Caco-2 (cell line): ENCODE measurements around the gene TNFSF11. TPM values are rescaled to one million over a fixed set of nuclear protein-coding genes. Genes with fewer than 3 reads are reported as not detected.

ENCODE experiments used
- BruUV-seq: library from RNA; stranded (reverse); fragments of 400-500 nt; replicated peaks from 2 replicates; lab custom pipeline; 2021; lab: Mats Ljungman, UMichigan
- CTCF ChIA-PET: fragments of 300-600 bp; sonication (Branson Sonifier 250); formaldehyde crosslinking; loops from one replicate; lab custom pipeline; 2022; ENCODE audit warnings: antibody characterized with exemption; lab: Charles Lee
- POLR2A ChIA-PET: fragments of 300-600 bp; sonication (Branson Sonifier 250); formaldehyde crosslinking; loops from one replicate; lab custom pipeline; 2022; ENCODE audit warnings: antibody characterized with exemption; lab: Charles Lee
- DNase-seq, 2 experiments: peaks; one replicate each; pipeline versions ENCODE4 v3.0.0 to v3.0.0-alpha.2; 2020 to 2022
- H3K27me3 ChIP-seq: replicated peaks from 2 replicates; pipeline ENCODE4 v1.6.0; 2011; ENCODE audit warnings: low read length; ENCODE audit not compliant: control insufficient read depth, insufficient read depth
- H3K36me3 ChIP-seq: 2 replicates; pipeline ENCODE4 v1.5.1; 2011; ENCODE audit warnings: low read length; ENCODE audit not compliant: control insufficient read depth, insufficient read depth
- H3K4me1 ChIP-seq: fragments of 250-450 bp; sonication (Bioruptor Pico); 2 replicates; pipeline ENCODE4 v1.5.1; 2020; ENCODE audit warnings: mild to moderate bottlenecking
- H3K4me3 ChIP-seq: 2 replicates; pipeline ENCODE4 v1.5.1; 2011; ENCODE audit warnings: low read depth, mild to moderate bottlenecking, control low read depth, low read length
- H3K9me3 ChIP-seq: fragments of 250-450 bp; sonication (Bioruptor Pico); 2 replicates; pipeline ENCODE4 v1.5.1; 2020; ENCODE audit warnings: mild to moderate bottlenecking, moderate library complexity
- H3K27ac Mint-ChIP-seq: one replicate; pipeline ENCODE4 v1.8.0; 2022; ENCODE audit warnings: mixed read lengths; ENCODE audit not compliant: unreplicated experiment
- H3K27me3 Mint-ChIP-seq: one replicate; pipeline ENCODE4 v1.8.0; 2022; ENCODE audit warnings: mixed read lengths; ENCODE audit not compliant: insufficient read depth, unreplicated experiment
- H3K36me3 Mint-ChIP-seq: one replicate; pipeline ENCODE4 v1.8.0; 2022; ENCODE audit warnings: mild to moderate bottlenecking, mixed read lengths; ENCODE audit not compliant: insufficient read depth, unreplicated experiment
- H3K4me1 Mint-ChIP-seq: one replicate; pipeline ENCODE4 v1.8.0; 2022; ENCODE audit warnings: low read depth, mixed read lengths; ENCODE audit not compliant: unreplicated experiment
- H3K4me3 Mint-ChIP-seq: one replicate; pipeline ENCODE4 v1.8.0; 2022; ENCODE audit warnings: mild to moderate bottlenecking, moderate library complexity, mixed read lengths; ENCODE audit not compliant: unreplicated experiment
- H3K9me3 Mint-ChIP-seq: one replicate; pipeline ENCODE4 v1.8.0; 2022; ENCODE audit warnings: mixed read lengths; ENCODE audit not compliant: unreplicated experiment
- CTCF ChIP-seq, 2 experiments: fragments of 200-600 bp in 1 of 2; IDR thresholded peaks; 1 replicate in 1 of 2; 2 replicates in 1 of 2; pipeline versions ENCODE4 v1.5.1 to v1.8.0; 2011 to 2022; ENCODE audit warnings: antibody characterized with exemption in 1 of 2, control low read depth in 1 of 2, inconsistent platforms in 1 of 2, low read depth in 1 of 2, low read length in 1 of 2, mild to moderate bottlenecking in 1 of 2, moderate library complexity in 1 of 2; ENCODE audit not compliant: insufficient read depth in 1 of 2, severe bottlenecking in 1 of 2, unreplicated experiment in 1 of 2
- intact Hi-C: fragments of 100-400 bp; cut with micrococcal nuclease; formaldehyde crosslinking; loops from one replicate; pipeline ENCODE4 v1.10.0; 2022; ENCODE audit not compliant: unreplicated experiment
- total RNA-seq: library from RNA; stranded (reverse); gene quantifications from 2 replicates; pipeline ENCODE4 v1.2.3, GENCODE V29; 2022

TNFSF11 gene
- total RNA-seq, 1 experiment from 2014 or later = not detected

- H3K9me3 Mint-ChIP-seq = no peaks in the 10 kb centered on the region
- BruUV-seq = no TSS peak
- H3K27ac Mint-ChIP-seq = no peak overlapping the region
- Histone ChIP-seq H3K4me3 (no peak overlapping the region), H3K9me3 (no peaks in the 10 kb centered on the region), H3K4me1 (no peaks in the 10 kb centered on the region), H3K27me3 (0 out of 2 replicates have a peak, but pooled peaks cover 1% of the 10 kb centered on the region), H3K36me3 (no peaks in the 10 kb centered on the region)
- H3K4me1 Mint-ChIP-seq = no peaks in the 10 kb centered on the region
- ChIA-PET CTCF (interaction anchor here (0.5 to 0.7 kb wide), 2 partner anchors 22 to 165 kb away, joined by 3 read pairs; no protein-coding TSS in a partner anchor), POLR2A (no interaction called here)
- H3K4me3 Mint-ChIP-seq = no peak overlapping the region
- no peak for TF ChIP-seq CTCF (IDR thresholded peaks at IDR 0.05; ENCODE audit: insufficient read depth in 1 of 2, low read depth in 1 of 2, low read length in 1 of 2, severe bottlenecking in 1 of 2, unreplicated experiment in 1 of 2)
- intact Hi-C loops = no loop called here
- H3K27me3 Mint-ChIP-seq = peaks cover 30% of the 10 kb centered on the region
- no peaks in the 10 kb centered on the region for H3K36me3 Mint-ChIP-seq
- DNase-seq = no peak
Observed at GRCh38 chr13:42615691-42616090, 41.7 kb downstream of the TNFSF11 start.

- Histone ChIP-seq H3K4me3 (no peak overlapping the region), H3K36me3 (no peaks in the 10 kb centered on the region), H3K9me3 (no peaks in the 10 kb centered on the region), H3K27me3 (peaks cover 3% of the 10 kb centered on the region; the same call in 1 of the 2 replicates), H3K4me1 (no peaks in the 10 kb centered on the region)
- ChIA-PET CTCF (no interaction called here), POLR2A (no interaction called here)
- TF ChIP-seq CTCF (IDR thresholded peaks at IDR 0.05; ENCODE audit: insufficient read depth in 1 of 2, low read depth in 1 of 2, low read length in 1 of 2, severe bottlenecking in 1 of 2, unreplicated experiment in 1 of 2) = no peak
- intact Hi-C loops = no loop called here
- BruUV-seq = no TSS peak
- H3K36me3 Mint-ChIP-seq = no peaks in the 10 kb centered on the region
- no peaks in the 10 kb centered on the region for H3K4me1 Mint-ChIP-seq
- H3K4me3 Mint-ChIP-seq = no peak overlapping the region
- no peak overlapping the region for H3K27ac Mint-ChIP-seq
- no peaks in the 10 kb centered on the region for H3K9me3 Mint-ChIP-seq
- H3K27me3 Mint-ChIP-seq = peaks cover 31% of the 10 kb centered on the region
- no peak for DNase-seq
Observed at GRCh38 chr13:42617221-42617620, 43.3 kb downstream of the TNFSF11 start.

- Histone ChIP-seq H3K27me3 (peaks cover 1% of the 10 kb centered on the region; the same call in 1 of the 2 replicates), H3K4me1 (no peaks in the 10 kb centered on the region), H3K4me3 (no peak overlapping the region), H3K9me3 (no peaks in the 10 kb centered on the region), H3K36me3 (no peaks in the 10 kb centered on the region)
- DNase-seq = no peak
- Mint-ChIP-seq H3K4me1 (no peaks in the 10 kb centered on the region), H3K27me3 (peaks cover 31% of the 10 kb centered on the region), H3K4me3 (no peak overlapping the region), H3K27ac (no peak overlapping the region), H3K9me3 (no peaks in the 10 kb centered on the region), H3K36me3 (no peaks in the 10 kb centered on the region)
- intact Hi-C loops = no loop called here
- no peak for TF ChIP-seq CTCF (IDR thresholded peaks at IDR 0.05; ENCODE audit: insufficient read depth in 1 of 2, low read depth in 1 of 2, low read length in 1 of 2, severe bottlenecking in 1 of 2, unreplicated experiment in 1 of 2)
- POLR2A ChIA-PET = no interaction called here
- CTCF ChIA-PET = no interaction called here
- BruUV-seq = no TSS peak
Observed at GRCh38 chr13:42623916-42624315, 50.0 kb downstream of the TNFSF11 start.
